Prostate gland (tissue), 2 donors: ENCODE measurements around the gene MELTF.

ENCODE experiments used
- POLR2A ChIP-seq: fragments of 450-650 bp; IDR thresholded peaks from one replicate; pipeline ENCODE4 v1.6.1; 2016; ENCODE audit warnings: antibody characterized with exemption, mild to moderate bottlenecking
- POLR2AphosphoS5 ChIP-seq: sonication (generic); formaldehyde crosslinking; IDR thresholded peaks from one replicate; pipeline ENCODE4 v1.6.1; 2017; ENCODE audit warnings: antibody characterized with exemption
- TF ChIP-seq, protein P1 (sequence below), 4 experiments: fragments of 200-600 bp in 2 of 4; fragments of 450-650 bp in 2 of 4; sonication (generic) in 2 of 4; IDR thresholded peaks; 1 replicate in 3 of 4; 2 replicates in 1 of 4; pipeline ENCODE4 v1.5.1; 2016 to 2019; ENCODE audit warnings: antibody characterized with exemption in 4 of 4, mild to moderate bottlenecking in 2 of 4, moderate library complexity in 2 of 4

GRCh38 chr3:196971094-196971698 lies 58.4 kb downstream of the MELTF start:
- TF ChIP-seq, protein P1, sequence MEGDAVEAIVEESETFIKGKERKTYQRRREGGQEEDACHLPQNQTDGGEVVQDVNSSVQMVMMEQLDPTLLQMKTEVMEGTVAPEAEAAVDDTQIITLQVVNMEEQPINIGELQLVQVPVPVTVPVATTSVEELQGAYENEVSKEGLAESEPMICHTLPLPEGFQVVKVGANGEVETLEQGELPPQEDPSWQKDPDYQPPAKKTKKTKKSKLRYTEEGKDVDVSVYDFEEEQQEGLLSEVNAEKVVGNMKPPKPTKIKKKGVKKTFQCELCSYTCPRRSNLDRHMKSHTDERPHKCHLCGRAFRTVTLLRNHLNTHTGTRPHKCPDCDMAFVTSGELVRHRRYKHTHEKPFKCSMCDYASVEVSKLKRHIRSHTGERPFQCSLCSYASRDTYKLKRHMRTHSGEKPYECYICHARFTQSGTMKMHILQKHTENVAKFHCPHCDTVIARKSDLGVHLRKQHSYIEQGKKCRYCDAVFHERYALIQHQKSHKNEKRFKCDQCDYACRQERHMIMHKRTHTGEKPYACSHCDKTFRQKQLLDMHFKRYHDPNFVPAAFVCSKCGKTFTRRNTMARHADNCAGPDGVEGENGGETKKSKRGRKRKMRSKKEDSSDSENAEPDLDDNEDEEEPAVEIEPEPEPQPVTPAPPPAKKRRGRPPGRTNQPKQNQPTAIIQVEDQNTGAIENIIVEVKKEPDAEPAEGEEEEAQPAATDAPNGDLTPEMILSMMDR (IDR thresholded peaks at IDR 0.05): no peak
- no peak for TF ChIP-seq POLR2A
- no peak for TF ChIP-seq POLR2AphosphoS5
